Fibroblast of mammary gland (primary cell): ENCODE results near the gene EXOC6.

Experiments
- DNase-seq: peaks from one replicate; pipeline ENCODE4 v3.0.0-alpha.2; 2010; ENCODE audit warnings: low read depth
- H3K4me3 ChIP-seq: 2 replicates; pipeline ENCODE4 v1.5.1; 2011; ENCODE audit warnings: low read depth, mild to moderate bottlenecking, low read length, moderate library complexity; ENCODE audit not compliant: control insufficient read depth
- TF ChIP-seq, protein P1 (sequence below): conservative IDR thresholded peaks from 2 replicates; pipeline ENCODE4 v1.5.1; 2011; ENCODE audit warnings: low read depth, low read length, inconsistent platforms; ENCODE audit not compliant: control insufficient read depth, insufficient read depth

Gene EXOC6

GRCh38 chr10:92845921-92846320 lies 2.4 kb upstream of the EXOC6 start:
- no peak overlapping the region for H3K4me3 ChIP-seq
- TF ChIP-seq, protein P1, sequence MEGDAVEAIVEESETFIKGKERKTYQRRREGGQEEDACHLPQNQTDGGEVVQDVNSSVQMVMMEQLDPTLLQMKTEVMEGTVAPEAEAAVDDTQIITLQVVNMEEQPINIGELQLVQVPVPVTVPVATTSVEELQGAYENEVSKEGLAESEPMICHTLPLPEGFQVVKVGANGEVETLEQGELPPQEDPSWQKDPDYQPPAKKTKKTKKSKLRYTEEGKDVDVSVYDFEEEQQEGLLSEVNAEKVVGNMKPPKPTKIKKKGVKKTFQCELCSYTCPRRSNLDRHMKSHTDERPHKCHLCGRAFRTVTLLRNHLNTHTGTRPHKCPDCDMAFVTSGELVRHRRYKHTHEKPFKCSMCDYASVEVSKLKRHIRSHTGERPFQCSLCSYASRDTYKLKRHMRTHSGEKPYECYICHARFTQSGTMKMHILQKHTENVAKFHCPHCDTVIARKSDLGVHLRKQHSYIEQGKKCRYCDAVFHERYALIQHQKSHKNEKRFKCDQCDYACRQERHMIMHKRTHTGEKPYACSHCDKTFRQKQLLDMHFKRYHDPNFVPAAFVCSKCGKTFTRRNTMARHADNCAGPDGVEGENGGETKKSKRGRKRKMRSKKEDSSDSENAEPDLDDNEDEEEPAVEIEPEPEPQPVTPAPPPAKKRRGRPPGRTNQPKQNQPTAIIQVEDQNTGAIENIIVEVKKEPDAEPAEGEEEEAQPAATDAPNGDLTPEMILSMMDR: no peak
- DNase-seq: no peak

DNA sequence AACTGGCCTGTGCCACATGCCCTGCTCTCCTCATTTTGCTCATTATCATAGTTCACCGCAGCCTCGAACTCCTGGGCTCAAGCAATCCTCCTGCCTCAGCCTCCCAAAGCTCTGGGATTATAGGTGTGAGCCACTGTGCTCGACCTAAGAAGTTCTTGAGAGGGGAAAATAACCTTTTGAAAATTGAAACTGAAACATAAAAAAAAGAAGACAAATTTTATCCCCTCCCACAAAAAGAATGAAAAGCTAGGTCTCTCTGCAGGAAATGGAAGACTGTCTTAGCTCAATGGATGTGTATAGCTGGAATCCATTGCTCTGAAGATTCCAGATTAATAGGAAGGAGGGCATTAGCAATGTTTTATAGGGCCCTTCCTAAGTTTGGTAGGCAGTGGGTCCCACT lies 2.0 kb upstream of the EXOC6 start:
- TF ChIP-seq, protein P1: no peak
- no peak overlapping the region for H3K4me3 ChIP-seq
- no peak for DNase-seq

DNA sequence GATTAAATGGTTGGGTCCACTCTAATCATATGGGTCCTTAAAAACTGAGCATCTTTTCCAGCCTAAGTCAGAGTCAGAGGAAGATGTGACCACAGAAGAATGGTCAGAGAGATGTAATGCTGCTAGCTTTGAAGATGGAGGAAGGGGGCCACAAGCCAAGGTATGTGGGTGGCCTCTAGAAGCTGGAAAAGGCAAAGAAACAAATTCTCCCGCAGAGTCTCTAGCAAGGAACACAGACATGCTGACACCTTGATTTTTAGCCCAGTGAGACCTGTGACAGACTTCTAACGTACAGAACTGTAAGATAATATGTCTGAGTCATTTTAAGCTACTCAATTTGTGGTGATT lies 1.5 kb upstream of the EXOC6 start:
- no peak overlapping the region for H3K4me3 ChIP-seq
- TF ChIP-seq, protein P1: no peak
- peak; percentile 23 for DNase-seq

- DNase-seq: peak; percentile 35
- H3K4me3 ChIP-seq: no peak overlapping the region
- TF ChIP-seq, protein P1: no peak
These were observed 987 bp upstream of the EXOC6 start for GRCh38 chr10:92847202-92847864.

DNA sequence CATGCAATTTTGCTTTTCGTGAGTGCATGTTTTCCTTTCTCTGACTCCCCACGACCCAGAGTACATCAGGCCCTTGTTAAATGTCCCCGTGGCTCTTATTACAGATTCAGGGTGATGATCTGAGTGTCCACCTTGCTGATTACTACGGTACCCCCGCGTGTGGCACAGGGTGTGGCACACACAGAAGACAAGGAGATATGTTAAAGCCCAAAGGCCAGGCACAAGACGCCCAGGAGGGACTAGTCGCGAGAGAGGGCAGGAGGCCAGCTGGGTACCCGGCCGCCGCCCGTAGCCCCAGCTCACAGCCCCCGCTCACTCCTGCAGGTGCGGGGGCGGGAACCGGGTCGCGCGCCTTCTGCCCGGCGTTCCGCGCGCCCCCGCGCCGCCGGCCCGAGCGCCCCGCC lies 281 bp upstream of the EXOC6 start:
- TF ChIP-seq, protein P1: no peak
- no peak for DNase-seq
- peak overlapping the region; percentile 57 for H3K4me3 ChIP-seq

DNA sequence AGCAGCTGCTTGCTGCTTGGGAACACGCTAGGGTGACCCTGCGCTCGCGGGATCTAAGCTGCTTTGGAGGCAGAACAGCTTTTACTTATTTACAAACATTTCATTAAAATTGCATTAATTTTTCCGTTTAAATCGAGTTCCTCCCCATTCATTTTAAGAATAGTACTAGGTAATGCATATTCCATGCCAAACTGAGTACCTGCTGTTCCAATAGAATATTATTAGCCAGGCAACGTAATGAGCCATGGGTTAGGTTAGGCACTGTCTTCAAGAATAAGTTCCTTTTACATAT lies 860 bp downstream of the EXOC6 start:
- TF ChIP-seq, protein P1: no peak
- no peak for DNase-seq
- peak overlapping the region; percentile 64 for H3K4me3 ChIP-seq

GRCh38 chr10:92849576-92850090 lies 1.3 kb downstream of the EXOC6 start:
- no peak for DNase-seq
- H3K4me3 ChIP-seq: no peak overlapping the region
- TF ChIP-seq, protein P1: no peak
